ENCODE data around the gene ADGRL2. TPM values are rescaled to one million over a fixed set of nuclear protein-coding genes. Genes with fewer than 3 reads are reported as not detected.

The ADGRL2 gene
- total and polyA plus RNA-seq, 2 experiments from 2014 or later = 38.2 to 90.3 TPM

DNA sequence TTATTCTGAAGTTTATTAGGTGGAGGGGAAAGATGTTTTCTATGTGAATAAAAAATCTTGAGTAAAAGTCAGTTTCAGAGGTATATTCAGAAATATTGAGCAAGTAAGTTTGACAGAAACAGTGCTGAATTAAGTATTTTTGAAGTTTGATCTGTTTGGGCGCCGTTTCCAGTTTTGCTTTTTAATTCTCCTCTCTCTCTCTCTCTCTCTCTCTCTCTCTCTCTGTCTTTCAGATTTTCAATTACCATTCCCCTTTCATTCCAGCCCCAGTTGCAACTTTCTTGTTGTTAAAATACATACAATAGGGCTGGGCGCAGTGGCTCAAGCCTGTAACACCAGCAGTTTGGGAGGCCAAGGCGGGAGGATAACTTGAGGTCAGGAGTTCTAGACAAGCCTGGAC is 24.0 kb downstream of the ADGRL2 start (continued):
- TF ChIP-seq, protein P1, sequence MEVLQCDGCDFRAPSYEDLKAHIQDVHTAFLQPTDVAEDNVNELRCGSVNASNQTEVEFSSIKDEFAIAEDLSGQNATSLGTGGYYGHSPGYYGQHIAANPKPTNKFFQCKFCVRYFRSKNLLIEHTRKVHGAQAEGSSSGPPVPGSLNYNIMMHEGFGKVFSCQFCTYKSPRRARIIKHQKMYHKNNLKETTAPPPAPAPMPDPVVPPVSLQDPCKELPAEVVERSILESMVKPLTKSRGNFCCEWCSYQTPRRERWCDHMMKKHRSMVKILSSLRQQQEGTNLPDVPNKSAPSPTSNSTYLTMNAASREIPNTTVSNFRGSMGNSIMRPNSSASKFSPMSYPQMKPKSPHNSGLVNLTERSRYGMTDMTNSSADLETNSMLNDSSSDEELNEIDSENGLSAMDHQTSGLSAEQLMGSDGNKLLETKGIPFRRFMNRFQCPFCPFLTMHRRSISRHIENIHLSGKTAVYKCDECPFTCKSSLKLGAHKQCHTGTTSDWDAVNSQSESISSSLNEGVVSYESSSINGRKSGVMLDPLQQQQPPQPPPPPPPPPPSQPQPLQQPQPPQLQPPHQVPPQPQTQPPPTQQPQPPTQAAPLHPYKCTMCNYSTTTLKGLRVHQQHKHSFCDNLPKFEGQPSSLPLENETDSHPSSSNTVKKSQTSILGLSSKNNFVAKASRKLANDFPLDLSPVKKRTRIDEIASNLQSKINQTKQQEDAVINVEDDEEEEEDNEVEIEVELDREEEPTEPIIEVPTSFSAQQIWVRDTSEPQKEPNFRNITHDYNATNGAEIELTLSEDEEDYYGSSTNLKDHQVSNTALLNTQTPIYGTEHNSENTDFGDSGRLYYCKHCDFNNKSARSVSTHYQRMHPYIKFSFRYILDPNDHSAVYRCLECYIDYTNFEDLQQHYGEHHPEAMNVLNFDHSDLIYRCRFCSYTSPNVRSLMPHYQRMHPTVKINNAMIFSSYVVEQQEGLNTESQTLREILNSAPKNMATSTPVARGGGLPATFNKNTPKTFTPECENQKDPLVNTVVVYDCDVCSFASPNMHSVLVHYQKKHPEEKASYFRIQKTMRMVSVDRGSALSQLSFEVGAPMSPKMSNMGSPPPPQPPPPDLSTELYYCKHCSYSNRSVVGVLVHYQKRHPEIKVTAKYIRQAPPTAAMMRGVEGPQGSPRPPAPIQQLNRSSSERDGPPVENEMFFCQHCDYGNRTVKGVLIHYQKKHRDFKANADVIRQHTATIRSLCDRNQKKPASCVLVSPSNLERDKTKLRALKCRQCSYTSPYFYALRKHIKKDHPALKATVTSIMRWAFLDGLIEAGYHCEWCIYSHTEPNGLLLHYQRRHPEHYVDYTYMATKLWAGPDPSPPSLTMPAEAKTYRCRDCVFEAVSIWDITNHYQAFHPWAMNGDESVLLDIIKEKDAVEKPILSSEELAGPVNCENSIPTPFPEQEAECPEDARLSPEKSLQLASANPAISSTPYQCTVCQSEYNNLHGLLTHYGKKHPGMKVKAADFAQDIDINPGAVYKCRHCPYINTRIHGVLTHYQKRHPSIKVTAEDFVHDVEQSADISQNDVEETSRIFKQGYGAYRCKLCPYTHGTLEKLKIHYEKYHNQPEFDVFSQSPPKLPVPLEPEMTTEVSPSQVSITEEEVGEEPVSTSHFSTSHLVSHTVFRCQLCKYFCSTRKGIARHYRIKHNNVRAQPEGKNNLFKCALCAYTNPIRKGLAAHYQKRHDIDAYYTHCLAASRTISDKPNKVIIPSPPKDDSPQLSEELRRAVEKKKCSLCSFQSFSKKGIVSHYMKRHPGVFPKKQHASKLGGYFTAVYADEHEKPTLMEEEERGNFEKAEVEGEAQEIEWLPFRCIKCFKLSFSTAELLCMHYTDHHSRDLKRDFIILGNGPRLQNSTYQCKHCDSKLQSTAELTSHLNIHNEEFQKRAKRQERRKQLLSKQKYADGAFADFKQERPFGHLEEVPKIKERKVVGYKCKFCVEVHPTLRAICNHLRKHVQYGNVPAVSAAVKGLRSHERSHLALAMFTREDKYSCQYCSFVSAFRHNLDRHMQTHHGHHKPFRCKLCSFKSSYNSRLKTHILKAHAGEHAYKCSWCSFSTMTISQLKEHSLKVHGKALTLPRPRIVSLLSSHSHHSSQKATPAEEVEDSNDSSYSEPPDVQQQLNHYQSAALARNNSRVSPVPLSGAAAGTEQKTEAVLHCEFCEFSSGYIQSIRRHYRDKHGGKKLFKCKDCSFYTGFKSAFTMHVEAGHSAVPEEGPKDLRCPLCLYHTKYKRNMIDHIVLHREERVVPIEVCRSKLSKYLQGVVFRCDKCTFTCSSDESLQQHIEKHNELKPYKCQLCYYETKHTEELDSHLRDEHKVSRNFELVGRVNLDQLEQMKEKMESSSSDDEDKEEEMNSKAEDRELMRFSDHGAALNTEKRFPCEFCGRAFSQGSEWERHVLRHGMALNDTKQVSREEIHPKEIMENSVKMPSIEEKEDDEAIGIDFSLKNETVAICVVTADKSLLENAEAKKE (CRISPR knock-in tag; IDR thresholded peaks at IDR 0.05) = no peak

DNA sequence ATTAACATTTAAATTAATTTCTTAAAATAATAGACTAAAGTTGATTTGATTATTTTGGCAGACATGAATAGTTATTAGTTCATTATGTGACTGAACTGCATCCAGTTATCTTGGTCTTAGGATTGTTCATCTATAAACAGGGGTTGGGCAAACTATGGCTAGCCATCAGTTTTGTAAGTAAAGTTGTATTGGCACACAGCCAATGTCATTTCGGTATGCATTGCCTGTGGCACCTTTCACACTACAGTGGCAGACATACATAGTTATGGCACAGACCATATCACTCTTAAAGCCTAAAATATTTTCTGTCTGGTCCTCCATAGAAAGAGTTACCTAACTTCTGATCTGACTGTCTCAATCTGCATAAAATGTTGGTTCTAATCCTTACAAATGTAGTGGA is 27.2 kb downstream of the ADGRL2 start:
- Mint-ChIP-seq H3K4me1 (peaks cover 37% of the 10 kb centered on the region), H3K9me3 (no peaks in the 10 kb centered on the region), H3K4me3 (no peak overlapping the region), H3K27ac (no peak overlapping the region), H3K36me3 (ENCODE audit: low read depth) (no peaks in the 10 kb centered on the region), H3K27me3 (ENCODE audit: insufficient read depth, low read depth, poor library complexity) (no peaks in the 10 kb centered on the region)
- Histone ChIP-seq H3K79me2 (replicated peaks; ENCODE audit: insufficient read depth) (peaks cover 100% of the 10 kb centered on the region), H3K27ac (ENCODE audit: low read depth) (no peak overlapping the region), H3K27me3 (ENCODE audit: insufficient read depth) (no peaks in the 10 kb centered on the region), H2AFZ (no peak overlapping the region), H3F3A (replicated peaks; ENCODE audit: low read depth) (no peaks in the 10 kb centered on the region), H3K4me3 (no peak overlapping the region), H4K20me1 (replicated peaks; ENCODE audit: insufficient read depth) (peaks cover 4% of the 10 kb centered on the region; the same call in 1 of the 2 replicates), H3K4me1 (ENCODE audit: insufficient read depth) (peaks cover 10% of the 10 kb centered on the region), H3K9me2 (ENCODE audit: insufficient read depth) (no peaks in the 10 kb centered on the region), H3K4me2 (no peak overlapping the region), H3K36me3 (ENCODE audit: insufficient read depth) (no peaks in the 10 kb centered on the region)
- ATAC-seq = no peak
- DNase-seq (ENCODE audit: low spot score) = no peak
- TF ChIP-seq, protein P2, sequence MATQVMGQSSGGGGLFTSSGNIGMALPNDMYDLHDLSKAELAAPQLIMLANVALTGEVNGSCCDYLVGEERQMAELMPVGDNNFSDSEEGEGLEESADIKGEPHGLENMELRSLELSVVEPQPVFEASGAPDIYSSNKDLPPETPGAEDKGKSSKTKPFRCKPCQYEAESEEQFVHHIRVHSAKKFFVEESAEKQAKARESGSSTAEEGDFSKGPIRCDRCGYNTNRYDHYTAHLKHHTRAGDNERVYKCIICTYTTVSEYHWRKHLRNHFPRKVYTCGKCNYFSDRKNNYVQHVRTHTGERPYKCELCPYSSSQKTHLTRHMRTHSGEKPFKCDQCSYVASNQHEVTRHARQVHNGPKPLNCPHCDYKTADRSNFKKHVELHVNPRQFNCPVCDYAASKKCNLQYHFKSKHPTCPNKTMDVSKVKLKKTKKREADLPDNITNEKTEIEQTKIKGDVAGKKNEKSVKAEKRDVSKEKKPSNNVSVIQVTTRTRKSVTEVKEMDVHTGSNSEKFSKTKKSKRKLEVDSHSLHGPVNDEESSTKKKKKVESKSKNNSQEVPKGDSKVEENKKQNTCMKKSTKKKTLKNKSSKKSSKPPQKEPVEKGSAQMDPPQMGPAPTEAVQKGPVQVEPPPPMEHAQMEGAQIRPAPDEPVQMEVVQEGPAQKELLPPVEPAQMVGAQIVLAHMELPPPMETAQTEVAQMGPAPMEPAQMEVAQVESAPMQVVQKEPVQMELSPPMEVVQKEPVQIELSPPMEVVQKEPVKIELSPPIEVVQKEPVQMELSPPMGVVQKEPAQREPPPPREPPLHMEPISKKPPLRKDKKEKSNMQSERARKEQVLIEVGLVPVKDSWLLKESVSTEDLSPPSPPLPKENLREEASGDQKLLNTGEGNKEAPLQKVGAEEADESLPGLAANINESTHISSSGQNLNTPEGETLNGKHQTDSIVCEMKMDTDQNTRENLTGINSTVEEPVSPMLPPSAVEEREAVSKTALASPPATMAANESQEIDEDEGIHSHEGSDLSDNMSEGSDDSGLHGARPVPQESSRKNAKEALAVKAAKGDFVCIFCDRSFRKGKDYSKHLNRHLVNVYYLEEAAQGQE (IDR thresholded peaks at IDR 0.05; ENCODE audit: unreplicated experiment) = no peak
- no peak for TF ChIP-seq JUNB (IDR thresholded peaks at IDR 0.05; ENCODE audit: unreplicated experiment)
- TF ChIP-seq, protein P3, sequence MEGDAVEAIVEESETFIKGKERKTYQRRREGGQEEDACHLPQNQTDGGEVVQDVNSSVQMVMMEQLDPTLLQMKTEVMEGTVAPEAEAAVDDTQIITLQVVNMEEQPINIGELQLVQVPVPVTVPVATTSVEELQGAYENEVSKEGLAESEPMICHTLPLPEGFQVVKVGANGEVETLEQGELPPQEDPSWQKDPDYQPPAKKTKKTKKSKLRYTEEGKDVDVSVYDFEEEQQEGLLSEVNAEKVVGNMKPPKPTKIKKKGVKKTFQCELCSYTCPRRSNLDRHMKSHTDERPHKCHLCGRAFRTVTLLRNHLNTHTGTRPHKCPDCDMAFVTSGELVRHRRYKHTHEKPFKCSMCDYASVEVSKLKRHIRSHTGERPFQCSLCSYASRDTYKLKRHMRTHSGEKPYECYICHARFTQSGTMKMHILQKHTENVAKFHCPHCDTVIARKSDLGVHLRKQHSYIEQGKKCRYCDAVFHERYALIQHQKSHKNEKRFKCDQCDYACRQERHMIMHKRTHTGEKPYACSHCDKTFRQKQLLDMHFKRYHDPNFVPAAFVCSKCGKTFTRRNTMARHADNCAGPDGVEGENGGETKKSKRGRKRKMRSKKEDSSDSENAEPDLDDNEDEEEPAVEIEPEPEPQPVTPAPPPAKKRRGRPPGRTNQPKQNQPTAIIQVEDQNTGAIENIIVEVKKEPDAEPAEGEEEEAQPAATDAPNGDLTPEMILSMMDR (conservative IDR thresholded peaks at IDR 0.05; ENCODE audit: low read depth in 2 of 2) = no peak
